Large intestine (tissue), 3 donors: ENCODE measurements around the gene SLC25A33. TPM values are rescaled to one million over a fixed set of nuclear protein-coding genes. Genes with fewer than 3 reads are reported as not detected.
"Not testable (repeated sequence)": the region's sequence is repeated elsewhere in the genome, so short reads cannot be mapped to it uniquely, and the experiment has no call there.

Experiments
- DNase-seq, 2 donors: peaks; one replicate each; pipeline versions ENCODE4 v3.0.0 to v3.0.0-alpha.2; 2013
- H3K27ac ChIP-seq: one replicate; pipeline ENCODE4 v1.5.1; 2013; ENCODE audit warnings: low read length
- H3K27me3 ChIP-seq: 2 replicates; pipeline ENCODE4 v1.6.1; 2013; ENCODE audit warnings: low read length; ENCODE audit not compliant: control insufficient read depth, insufficient read depth
- H3K36me3 ChIP-seq: 2 replicates; pipeline ENCODE4 v1.6.1; 2013; ENCODE audit warnings: low read length; ENCODE audit not compliant: control insufficient read depth, insufficient read depth
- H3K4me1 ChIP-seq: one replicate; pipeline ENCODE4 v1.6.1; 2013; ENCODE audit warnings: low read length; ENCODE audit not compliant: control insufficient read depth, insufficient read depth
- H3K4me3 ChIP-seq: one replicate; pipeline ENCODE4 v1.5.1; 2013; ENCODE audit warnings: low read length
- H3K9me3 ChIP-seq: one replicate; pipeline ENCODE4 v1.6.1; 2013; ENCODE audit warnings: mild to moderate bottlenecking, low read depth, low read length, moderate library complexity; ENCODE audit not compliant: control insufficient read depth
- WGBS: methylation state at CpG from one replicate; pipeline ENCODE4 v1.1.5; 2013; ENCODE audit warnings: low lambda C conversion rate; ENCODE audit not compliant: insufficient coverage; 5-methylcytosine and 5-hydroxymethylcytosine counted together
- polyA plus RNA-seq: library from polyadenylated mRNA; unstranded; fragments of 120-200 nt; gene quantifications from one replicate; pipeline ENCODE4 v1.2.1, GENCODE V29; 2013

The SLC25A33 gene
- polyA plus RNA-seq, 1 donor = 6.0 TPM

DNA sequence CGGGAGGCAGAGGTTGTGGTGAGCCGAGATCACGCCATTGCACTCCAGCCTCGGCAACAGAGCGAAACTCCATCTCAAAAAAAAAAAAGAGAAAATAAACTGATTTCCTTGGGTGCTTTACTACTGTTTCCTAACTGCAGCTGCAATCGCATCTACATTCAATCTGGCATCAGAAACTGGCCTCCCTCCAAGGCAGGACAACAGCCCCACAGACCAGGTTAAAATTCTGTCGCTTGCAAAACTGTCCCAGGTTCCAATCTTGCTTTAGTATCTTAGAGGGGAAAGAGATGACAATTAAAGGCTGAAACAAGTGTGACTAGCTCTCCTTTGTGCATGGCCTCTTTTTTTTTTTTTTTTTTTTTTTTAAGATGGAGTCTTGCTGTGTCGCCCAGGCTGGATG is 32.4 kb upstream of the SLC25A33 start:
- Histone ChIP-seq H3K4me1 (no peaks in the 10 kb centered on the region), H3K27ac (no peak overlapping the region), H3K9me3 (no peaks in the 10 kb centered on the region), H3K27me3 (no peaks in the 10 kb centered on the region), H3K4me3 (no peak overlapping the region), H3K36me3 (no peaks in the 10 kb centered on the region)
- no peak for DNase-seq
- whole genome bisulfite sequencing = no CpG with 5 or more reads among the region's 8 CpGs

DNA sequence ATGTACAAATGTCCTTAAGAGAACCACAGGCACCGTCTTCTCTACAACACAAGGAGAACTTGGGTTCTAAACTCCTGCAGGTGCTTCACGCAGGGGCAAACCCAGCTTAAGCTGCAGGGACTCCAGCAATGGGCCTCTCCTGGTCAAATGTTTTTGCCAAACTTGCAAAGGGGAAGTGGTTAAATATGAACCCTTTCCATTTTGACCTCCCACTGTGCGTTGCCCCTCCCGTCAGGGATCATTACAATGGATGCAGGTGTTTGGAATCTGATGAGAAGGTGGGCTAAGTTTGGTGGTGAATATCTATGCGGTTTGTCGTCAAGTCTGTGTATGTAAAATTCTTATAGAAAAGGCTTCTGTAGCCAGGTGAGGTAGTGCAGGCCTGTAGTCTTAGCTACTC is 29.1 kb upstream of the SLC25A33 start:
- no CpG with 5 or more reads among the region's 6 CpGs for WGBS
- H3K9me3 ChIP-seq = no peaks in the 10 kb centered on the region
- no peak for DNase-seq
- no peaks in the 10 kb centered on the region for H3K27me3 ChIP-seq
- H3K4me3 ChIP-seq = no peak overlapping the region
- no peak overlapping the region for H3K27ac ChIP-seq
- H3K4me1 ChIP-seq = no peaks in the 10 kb centered on the region
- no peaks in the 10 kb centered on the region for H3K36me3 ChIP-seq

DNA sequence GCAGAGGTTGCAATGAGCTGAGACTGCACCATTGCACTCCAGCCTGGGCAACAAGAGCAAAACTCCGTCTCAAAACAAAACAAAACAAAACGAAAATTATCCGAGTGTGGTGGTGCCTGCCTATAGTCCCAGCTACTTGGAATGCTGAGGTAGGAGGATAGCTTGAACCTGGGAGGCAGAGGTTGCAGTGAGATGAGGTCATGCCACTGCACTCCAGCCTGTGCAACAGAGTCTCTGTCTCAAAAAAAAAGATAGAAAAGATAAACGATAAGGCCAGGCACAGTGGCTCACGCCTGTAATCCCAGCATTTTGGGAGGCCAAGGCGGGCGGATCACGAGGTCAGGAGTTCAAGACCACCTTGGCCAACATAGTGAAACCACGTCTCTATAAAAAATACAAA is 23.7 kb upstream of the SLC25A33 start:
- WGBS = 100% methylated on average over 1 of the region's 9 CpGs
- not testable (repeated sequence) for H3K4me3 ChIP-seq, H3K27me3 ChIP-seq, H3K27ac ChIP-seq, H3K36me3 ChIP-seq, DNase-seq, H3K4me1 ChIP-seq, H3K9me3 ChIP-seq

DNA sequence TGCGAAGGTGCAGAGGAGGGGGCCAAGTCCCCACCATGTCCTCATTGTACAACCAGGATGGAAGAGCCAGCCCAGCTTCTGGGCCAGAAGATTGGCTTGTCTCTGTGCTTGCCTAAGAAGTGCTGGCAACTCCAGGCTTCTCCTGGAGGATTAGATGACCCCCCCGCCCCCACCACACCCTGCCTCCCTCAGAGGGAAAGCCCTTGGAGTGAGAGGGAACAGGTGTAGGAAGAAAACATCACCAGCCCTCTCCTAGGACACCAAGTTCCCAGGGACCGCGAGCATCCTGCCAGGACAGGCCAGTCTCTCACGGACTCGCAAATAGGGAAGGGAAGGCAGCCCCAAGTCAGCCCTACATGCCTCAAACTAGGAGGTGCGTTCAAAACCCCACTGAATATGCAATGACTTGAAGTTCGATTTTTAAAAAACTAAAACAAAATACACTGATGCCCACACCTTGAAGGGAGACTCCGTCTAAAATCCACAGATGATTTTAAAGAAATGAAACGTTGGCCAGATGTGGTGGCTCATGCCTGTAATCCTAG is 20.7 kb upstream of the SLC25A33 start:
- DNase-seq = no peak

DNA sequence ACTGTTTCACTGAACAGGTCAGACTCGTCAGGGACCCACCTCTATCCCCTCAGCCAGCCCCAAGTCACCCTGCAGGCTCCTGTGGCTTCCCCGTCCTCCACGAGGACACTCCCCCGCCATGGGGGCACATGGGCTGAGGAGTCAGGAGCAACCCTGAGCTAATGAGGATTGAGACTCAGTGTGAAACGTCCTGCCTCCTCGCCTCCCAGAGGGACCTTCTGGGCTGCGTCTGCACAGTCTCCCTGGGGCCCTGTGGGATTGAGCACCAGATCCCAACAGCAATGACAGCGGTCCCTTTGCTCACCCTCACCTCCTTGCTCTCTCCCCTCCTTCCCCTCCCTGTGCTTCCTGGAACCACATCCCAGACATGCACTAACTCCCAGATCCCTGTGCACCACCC is 18.9 kb upstream of the SLC25A33 start:
- Histone ChIP-seq H3K27me3 (no peaks in the 10 kb centered on the region), H3K36me3 (no peaks in the 10 kb centered on the region), H3K27ac (no peak overlapping the region), H3K9me3 (no peaks in the 10 kb centered on the region), H3K4me3 (no peak overlapping the region), H3K4me1 (no peaks in the 10 kb centered on the region)
- no CpG with 5 or more reads among the region's 8 CpGs for WGBS
- DNase-seq = no peak

More for the DNA sequence above, 20.7 kb upstream of the SLC25A33 start:
- Histone ChIP-seq H3K9me3 (no peaks in the 10 kb centered on the region), H3K4me3 (no peak overlapping the region), H3K36me3 (no peaks in the 10 kb centered on the region), H3K27ac (no peak overlapping the region), H3K27me3 (no peaks in the 10 kb centered on the region), H3K4me1 (no peaks in the 10 kb centered on the region)
- no CpG with 5 or more reads among the region's 10 CpGs for WGBS

DNA sequence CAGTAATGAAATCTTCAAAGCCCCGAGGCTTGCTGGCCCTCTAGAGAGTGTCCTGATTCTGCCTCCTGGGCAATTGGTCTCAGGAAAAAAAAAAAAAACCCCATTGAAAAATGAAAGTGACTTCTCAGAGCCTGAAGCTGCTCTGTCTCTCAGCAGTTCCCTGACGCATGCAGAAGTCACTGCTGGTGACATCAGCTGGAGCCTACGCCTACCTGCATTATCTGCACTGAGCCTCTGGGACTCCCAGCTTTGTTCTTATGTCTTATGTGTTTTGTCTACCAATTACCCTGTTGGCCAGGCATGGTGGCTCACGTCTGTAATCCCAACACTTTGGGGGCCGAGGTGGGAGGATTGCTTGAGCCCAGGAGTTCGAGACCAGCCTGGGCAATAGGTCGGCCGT is 10.1 kb upstream of the SLC25A33 start:
- Histone ChIP-seq H3K4me3 (no peak overlapping the region), H3K9me3 (no peaks in the 10 kb centered on the region), H3K27ac (no peak overlapping the region), H3K4me1 (peaks cover 6% of the 10 kb centered on the region), H3K27me3 (no peaks in the 10 kb centered on the region), H3K36me3 (no peaks in the 10 kb centered on the region)
- DNase-seq = peak; percentile 38 to 68
- no CpG with 5 or more reads among the region's 8 CpGs for WGBS

DNA sequence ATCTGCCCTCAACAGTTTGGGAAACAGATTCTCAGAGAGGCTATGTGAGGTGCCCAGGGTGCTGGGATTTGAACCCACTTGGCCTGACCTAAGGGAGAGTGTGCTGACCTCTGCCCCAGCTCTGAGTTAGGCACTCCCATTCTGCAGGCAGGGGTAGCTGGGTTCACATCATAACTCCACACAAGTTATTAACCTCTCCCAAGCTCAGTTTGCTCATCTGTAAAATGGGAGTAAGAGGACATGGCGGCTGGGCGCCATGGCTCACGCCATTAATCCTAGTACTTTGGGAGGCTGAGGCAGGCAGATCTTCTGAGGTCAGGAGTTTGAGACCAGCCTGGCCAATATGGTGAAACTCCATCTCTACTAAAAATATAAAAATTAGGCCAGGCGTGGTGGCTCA is 8.9 kb upstream of the SLC25A33 start:
- no peak overlapping the region for H3K27ac ChIP-seq
- H3K36me3 ChIP-seq = no peaks in the 10 kb centered on the region
- no peaks in the 10 kb centered on the region for H3K27me3 ChIP-seq
- H3K4me1 ChIP-seq = peaks cover 6% of the 10 kb centered on the region
- H3K9me3 ChIP-seq = no peaks in the 10 kb centered on the region
- WGBS = 100% methylated on average over 1 of the region's 4 CpGs
- DNase-seq = no peak
- H3K4me3 ChIP-seq = no peak overlapping the region

DNA sequence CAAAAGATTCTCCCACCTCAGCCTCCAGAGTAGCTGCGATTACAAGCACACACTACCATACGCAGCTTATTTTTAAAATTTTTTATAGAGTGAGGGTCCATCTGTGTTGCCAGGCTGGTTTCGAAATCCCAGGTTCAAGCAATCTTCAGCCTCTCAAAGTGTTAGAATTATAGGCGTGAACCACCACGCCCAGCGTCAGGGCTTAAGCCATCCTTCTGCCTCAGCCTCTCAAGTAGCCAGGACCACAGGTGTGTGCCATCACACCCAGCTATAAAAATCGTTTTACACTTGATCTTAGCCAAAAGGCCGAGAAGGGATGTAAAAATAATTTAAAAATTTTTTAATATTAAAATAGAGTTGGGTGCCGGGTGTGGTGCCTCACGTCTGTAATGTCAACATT is 4.3 kb upstream of the SLC25A33 start:
- H3K9me3 ChIP-seq = no peaks in the 10 kb centered on the region
- no peak overlapping the region for H3K4me3 ChIP-seq
- WGBS = no CpG with 5 or more reads among the region's 10 CpGs
- peaks cover 22% of the 10 kb centered on the region for H3K4me1 ChIP-seq
- no peaks in the 10 kb centered on the region for H3K27me3 ChIP-seq
- DNase-seq = no peak
- H3K36me3 ChIP-seq = no peaks in the 10 kb centered on the region
- H3K27ac ChIP-seq = no peak overlapping the region

DNA sequence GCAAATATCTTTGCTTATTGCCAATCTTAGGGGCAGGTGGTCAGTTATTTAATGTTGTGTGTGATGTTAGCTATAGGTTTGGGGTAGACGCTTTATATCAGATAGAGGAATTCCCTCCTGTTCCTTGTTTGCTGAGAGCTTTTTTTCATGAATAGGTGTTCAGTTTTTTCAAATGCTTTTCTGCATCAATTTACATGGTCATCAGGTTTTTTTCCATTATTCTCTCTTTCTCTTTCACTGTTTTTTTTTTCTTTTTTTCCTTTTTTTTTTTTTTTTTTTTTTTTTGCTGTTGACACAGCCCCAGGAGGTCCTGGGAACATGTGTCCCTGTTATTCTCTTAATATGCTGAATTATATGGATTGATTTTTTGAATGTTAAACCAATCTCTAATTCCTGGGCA is 3.0 kb upstream of the SLC25A33 start:
- DNase-seq = no peak
- Histone ChIP-seq H3K27me3 (no peaks in the 10 kb centered on the region), H3K36me3 (no peaks in the 10 kb centered on the region), H3K4me3 (no peak overlapping the region), H3K27ac (no peak overlapping the region), H3K4me1 (peaks cover 26% of the 10 kb centered on the region), H3K9me3 (no peaks in the 10 kb centered on the region)
- WGBS = no CpG with 5 or more reads among the region's 1 CpG

DNA sequence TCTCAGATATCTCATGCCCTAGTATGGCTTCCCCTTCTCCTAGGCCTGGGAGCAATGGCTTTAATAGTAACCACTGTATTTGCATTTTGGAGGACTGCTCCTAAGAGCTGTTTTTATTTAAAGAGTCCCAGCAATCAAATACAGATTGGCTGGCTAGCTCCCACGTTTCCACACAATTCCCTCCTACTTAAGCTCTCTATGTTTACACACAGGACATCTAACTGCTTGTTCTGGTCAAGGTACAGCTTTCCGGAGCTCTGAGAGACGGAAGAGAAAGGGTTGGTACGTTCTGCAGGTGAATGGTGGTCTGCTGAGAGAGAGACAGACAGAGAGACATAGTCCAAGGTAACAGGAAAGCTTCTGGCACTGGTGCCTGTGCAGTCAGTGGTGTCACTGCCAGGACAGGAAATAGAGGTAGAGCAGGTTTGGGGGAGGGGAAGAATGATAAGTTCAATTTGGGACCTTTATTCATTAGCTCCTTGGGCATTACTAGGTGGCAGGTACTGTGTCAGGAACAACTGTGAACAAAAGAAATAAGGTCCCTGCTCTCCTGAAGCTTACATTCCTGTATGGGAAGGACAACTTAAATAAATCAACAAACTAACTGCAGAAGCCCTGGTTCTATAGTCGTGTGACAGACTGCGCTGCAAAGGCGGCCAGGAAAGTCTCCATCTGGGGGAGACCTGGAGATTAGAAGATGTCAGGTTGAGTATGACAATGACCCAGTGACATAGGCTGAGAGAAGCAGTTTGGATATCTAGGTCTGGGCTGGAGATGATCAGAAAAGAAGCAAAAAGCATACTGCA is 1.2 kb upstream of the SLC25A33 start:
- H3K27me3 ChIP-seq = no peaks in the 10 kb centered on the region
- DNase-seq = peak; percentile 80 to 93
- WGBS = no CpG with 5 or more reads among the region's 7 CpGs
- H3K36me3 ChIP-seq = no peaks in the 10 kb centered on the region
- H3K9me3 ChIP-seq = no peaks in the 10 kb centered on the region
- peak overlapping the region; percentile 93 for H3K27ac ChIP-seq
- peaks cover 29% of the 10 kb centered on the region for H3K4me1 ChIP-seq
- H3K4me3 ChIP-seq = peak overlapping the region; percentile 5

DNA sequence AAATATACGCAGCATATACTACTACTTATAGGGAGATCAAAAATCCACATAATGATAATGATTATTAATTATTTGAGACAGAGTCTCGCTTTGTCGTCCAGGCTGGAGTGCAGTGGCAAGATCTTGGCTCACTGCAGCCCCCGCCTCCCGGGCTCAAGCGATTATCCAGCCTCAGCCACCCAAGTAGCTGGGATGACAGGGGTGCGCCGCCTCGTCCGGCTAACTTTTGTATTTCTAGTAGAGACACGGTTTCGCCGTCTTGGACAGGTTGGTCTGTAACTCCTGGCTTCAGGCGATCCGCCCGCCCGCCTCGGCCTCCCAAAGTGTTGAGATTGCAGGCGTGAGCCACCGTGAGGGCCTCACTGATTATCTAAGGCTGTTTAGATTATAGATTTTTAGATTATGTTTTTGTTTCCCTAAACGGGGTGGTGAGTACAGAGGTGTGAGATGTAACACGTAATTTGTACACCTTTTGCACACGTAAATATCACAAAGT is 548 bp upstream of the SLC25A33 start:
- peaks cover 26% of the 10 kb centered on the region for H3K4me1 ChIP-seq
- H3K9me3 ChIP-seq = no peaks in the 10 kb centered on the region
- no peak overlapping the region for H3K4me3 ChIP-seq
- WGBS = no CpG with 5 or more reads among the region's 23 CpGs
- DNase-seq = no peak
- H3K27ac ChIP-seq = peak overlapping the region; percentile 93
- H3K36me3 ChIP-seq = no peaks in the 10 kb centered on the region
- no peaks in the 10 kb centered on the region for H3K27me3 ChIP-seq
